Keratinocyte (primary cell): ENCODE data around the gene HAUS2.

ENCODE experiments used
- EZH2 ChIP-seq: IDR thresholded peaks from one replicate; pipeline ENCODE4 v1.6.1; 2012; ENCODE audit warnings: inconsistent platforms, mild to moderate bottlenecking, low read length, moderate library complexity
- TF ChIP-seq, protein P1 (sequence below), 3 experiments: IDR thresholded peaks in 1 of 3; conservative IDR thresholded peaks in 1 of 3; optimal IDR thresholded peaks in 1 of 3; 2 replicates in 2 of 3; 3 replicates in 1 of 3; pipeline versions ENCODE3 to v1.5.1; 2011; ENCODE audit warnings: low read length in 3 of 3, mild to moderate bottlenecking in 3 of 3, moderate library complexity in 2 of 3, control low read depth in 1 of 3, inconsistent platforms in 1 of 3; ENCODE audit not compliant: insufficient read depth in 2 of 3; ENCODE audit errors: extremely low read depth in 1 of 3

GRCh38 chr15:42612367-42612912 lies 63.8 kb downstream of the HAUS2 start:
- TF ChIP-seq, protein P1, sequence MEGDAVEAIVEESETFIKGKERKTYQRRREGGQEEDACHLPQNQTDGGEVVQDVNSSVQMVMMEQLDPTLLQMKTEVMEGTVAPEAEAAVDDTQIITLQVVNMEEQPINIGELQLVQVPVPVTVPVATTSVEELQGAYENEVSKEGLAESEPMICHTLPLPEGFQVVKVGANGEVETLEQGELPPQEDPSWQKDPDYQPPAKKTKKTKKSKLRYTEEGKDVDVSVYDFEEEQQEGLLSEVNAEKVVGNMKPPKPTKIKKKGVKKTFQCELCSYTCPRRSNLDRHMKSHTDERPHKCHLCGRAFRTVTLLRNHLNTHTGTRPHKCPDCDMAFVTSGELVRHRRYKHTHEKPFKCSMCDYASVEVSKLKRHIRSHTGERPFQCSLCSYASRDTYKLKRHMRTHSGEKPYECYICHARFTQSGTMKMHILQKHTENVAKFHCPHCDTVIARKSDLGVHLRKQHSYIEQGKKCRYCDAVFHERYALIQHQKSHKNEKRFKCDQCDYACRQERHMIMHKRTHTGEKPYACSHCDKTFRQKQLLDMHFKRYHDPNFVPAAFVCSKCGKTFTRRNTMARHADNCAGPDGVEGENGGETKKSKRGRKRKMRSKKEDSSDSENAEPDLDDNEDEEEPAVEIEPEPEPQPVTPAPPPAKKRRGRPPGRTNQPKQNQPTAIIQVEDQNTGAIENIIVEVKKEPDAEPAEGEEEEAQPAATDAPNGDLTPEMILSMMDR (optimal IDR thresholded peaks at IDR 0.05 in 1 of 3, IDR thresholded peaks at IDR 0.05 in 1 of 3, conservative IDR thresholded peaks at IDR 0.05 in 1 of 3; ENCODE audit: extremely low read depth in 1 of 3, insufficient read depth in 2 of 3, low read length in 3 of 3), result no peak
- TF ChIP-seq EZH2, result no peak
